Endometrial microvascular endothelial cells (primary cell): Measurements from ENCODE around the gene TAC4. TPM values are rescaled to one million over a fixed set of nuclear protein-coding genes. Genes with fewer than 3 reads are reported as not detected.

ENCODE experiments used
- in situ Hi-C: cut with HindIII; loops from 2 replicates; pipeline ENCODE4 v1.10.0; 2017; ENCODE audit warnings: low sequenced_read_pairs, low pct_unique_long_range_greater_than_20kb; ENCODE audit errors: inconsistent ontology term
- total RNA-seq: library from RNA; depleted of rRNA; stranded (reverse); fragments of >200 nt; gene quantifications from one replicate; pipeline ENCODE4 v1.2.3, GENCODE V29; 2015; ENCODE audit errors: inconsistent ontology term

TAC4 gene, protein sequence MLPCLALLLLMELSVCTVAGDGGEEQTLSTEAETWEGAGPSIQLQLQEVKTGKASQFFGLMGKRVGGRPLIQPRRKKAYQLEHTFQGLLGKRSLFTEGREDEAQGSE
- not detected for total RNA-seq

DNA sequence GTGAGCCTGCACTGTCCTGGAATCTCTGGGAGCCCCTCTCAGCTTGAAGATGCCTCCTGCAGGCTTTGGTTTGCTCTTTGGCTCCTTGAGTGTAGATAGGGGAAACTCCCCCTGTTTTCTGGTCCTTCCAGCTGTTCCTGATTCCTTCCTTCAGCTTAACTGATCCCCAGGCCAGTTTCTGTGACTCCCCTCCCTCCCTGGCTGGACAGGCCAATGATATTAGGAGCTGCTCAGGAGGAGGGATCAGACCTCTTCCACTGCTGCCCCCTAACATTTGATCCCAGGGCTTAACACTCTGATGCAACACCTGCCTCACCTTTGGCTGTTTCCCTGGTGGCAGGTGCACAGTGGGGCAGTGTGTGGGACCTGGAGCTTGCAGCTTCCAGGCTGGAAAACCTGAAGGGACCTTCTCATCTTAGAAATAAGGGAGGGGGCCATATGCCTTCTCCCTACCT, at the start of gene TAC4:
Gene TAC4, minus strand, starts transcription at position 51 of the 455 bp plus-strand sequence. CDS start 52 bp downstream, outside the sequence.
- in situ Hi-C loops = no loop called here

DNA sequence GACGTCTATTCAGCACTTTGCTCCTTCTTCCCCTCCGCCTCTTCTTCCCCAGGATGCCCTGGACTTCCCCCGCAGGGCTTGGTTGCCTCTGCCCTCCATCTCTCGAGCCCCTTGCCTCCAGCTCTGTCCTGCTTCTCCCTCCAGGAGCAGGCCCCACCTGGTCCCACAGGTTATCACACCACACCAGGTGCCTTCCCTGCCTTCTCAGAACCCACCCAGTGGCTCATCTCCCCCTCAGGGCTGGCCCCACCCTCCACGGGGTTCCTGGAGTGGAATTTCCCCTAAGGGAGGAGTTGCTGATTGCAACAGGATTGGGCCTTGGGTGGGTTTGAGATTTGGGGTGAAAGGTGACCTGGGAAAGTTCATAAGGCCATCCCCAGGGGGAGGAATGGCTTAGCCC, 49.0 kb upstream of the TAC4 start:
- in situ Hi-C loops = no loop called here

DNA sequence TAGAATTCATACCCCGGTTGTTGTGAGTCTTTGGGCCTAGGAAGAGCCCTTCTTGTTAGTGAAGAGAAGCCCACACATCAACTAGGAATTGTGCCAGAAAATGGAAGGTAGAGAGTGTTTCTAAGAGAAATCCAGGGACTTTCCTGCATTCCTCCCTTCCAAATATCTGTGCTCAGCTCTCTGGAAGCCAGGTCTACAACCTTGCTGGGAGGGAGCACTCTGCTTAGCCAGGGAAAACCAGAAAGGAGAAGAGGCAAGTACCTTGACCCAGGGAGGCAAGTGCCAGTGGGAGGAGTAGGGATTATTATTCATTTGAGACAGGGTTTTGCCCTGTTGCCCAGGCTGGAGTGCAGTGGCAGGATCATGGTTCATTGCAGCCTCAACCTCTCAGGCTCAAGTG, 48.4 kb upstream of the TAC4 start:
- in situ Hi-C loops = no loop called here

DNA sequence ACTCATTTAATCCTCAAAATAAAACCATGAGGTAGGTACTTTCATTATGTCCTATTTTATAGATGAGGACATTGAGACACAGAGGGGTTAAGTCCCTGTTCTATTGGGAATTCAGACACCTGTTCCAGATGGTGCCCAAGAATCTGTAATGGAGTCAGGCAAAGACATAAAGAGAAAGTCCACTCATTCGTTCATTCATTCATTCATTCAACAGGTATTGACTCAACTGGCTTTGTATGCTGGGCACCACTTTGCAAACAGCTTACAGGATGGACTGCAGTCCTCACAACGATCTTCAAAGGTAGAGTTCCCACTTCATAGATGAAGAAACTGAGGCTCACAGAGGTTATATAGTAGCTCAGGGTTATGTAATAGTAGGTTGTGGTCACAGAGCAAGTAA, 47.9 kb upstream of the TAC4 start:
- in situ Hi-C loops = no loop called here

DNA sequence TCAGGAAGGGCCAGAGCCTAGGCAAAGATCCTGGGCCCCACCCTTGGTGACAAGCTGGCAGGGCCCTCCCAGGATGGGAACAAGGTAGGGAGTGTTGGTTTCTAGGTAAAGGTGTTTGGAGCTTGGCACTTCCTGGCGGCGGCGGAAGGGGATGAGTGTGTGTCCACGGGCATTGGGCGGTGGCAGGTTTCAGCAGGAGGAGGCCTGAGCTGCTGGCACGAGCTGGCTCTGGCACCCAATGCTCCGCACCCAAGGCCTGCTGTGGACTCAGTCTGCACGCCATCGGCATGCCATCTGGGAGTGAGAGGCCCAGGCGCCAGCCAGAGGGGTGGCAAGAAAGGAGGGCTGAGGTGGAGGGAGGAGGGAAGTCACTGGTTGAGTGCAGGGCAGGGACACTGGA, 46.9 kb upstream of the TAC4 start:
- in situ Hi-C loops = no loop called here

DNA sequence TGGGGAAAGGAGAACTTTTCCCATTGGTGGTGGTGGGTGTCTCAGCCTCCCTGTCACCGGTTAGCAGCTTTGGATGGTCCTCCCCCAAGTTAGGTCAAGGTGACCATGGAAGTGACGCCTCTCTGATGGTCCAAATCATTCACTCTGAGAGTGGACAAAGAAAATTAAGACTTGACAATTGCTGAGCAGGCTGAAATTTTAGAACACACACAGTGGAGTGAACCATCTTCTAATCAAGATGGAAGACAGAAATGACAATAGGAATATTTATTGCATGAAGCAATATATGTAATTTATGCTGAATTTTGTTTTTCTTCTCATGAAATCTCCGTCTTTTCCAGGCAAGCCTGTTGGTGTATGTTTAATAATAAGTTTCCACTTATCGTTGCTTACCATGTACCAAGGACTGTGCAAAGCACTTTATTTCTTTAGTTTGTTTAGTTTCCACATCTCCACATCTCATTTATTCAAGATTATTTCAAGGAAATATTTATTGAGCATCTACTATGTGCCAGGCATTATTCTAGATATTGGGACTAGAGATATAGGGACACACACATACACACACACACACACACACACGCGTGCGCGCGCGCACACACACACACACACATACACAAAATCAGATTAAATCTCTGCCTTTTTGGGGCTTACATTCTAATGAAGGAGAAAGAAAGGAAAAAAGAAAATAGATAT, 44.0 kb upstream of the TAC4 start:
- in situ Hi-C loops = no loop called here

DNA sequence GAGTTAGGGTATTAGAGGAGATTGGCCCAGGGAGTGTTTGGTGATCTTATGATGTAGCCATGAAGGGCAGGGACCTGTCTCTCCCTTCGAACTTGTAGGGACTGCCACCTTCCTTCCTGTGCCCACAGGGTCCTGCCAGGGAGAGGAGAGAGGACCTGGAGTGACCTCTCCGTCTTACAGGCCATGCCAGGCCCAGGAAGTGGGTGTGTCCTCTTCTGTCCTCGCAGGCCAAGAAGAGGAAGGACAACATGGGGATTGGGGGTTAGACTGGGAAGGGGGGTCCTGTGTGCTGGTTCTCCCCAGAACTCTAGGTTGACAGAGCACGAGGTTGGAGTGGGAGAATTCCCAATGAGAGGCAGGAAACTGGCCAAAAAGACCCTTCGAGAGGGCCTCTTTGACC, 43.4 kb upstream of the TAC4 start:
- in situ Hi-C loops = no loop called here

DNA sequence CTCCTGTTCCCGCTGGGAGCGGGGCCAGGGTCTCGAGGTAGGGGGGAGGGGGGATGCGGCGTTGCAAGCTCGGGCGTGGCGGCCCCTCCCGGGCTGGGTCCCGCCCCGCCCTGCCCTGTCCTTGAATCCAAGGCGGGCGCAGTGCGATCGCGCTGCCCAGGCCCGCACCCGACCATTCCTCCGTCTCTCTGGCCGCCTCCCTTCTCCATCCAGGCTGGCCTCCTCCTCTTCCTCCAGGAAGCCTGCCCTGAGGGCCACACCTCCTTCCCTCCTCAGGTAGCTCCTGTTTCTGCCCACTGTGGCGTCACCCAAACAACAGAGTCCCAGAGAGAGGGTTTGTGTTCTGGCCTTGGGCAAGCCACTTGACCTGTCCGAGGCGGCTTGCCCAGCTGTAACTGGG, 43.0 kb upstream of the TAC4 start:
- in situ Hi-C loops = no loop called here

DNA sequence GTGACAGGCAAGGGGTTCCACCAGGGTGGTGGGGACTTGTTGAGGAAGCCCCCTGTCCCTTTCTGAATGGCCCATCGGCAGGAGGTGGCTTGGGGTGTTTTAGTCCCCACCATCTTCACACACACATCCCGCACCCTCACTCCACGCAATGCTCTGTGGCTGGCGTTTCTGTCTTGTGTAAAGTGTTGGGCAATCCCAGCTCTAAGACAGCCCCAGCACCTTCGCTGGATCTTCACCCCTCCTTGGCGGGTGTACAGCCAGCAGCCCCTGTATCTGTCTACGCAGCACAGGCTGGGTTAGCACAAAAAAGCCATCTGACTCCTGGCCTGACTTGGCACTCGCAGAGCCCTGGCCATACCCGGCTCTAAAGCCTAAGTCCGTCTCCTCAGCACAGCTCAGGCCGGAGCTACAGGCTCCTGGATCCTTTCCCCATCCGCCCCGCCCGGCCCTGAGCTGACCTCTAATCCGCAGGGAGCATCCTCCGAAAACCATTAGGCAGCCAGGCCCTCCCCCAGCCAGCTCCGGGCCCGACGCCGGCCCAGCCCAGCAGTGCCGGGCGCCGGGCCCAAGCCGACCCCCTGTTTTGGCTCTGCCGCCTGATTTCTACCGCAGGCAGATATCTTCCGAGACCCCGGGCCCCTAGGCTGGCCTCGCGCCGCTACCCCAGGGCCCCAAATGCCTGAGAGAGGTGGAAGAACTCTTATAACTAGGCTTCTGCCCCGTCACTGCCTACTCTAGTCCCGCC, 42.4 kb upstream of the TAC4 start:
- in situ Hi-C loops = no loop called here

DNA sequence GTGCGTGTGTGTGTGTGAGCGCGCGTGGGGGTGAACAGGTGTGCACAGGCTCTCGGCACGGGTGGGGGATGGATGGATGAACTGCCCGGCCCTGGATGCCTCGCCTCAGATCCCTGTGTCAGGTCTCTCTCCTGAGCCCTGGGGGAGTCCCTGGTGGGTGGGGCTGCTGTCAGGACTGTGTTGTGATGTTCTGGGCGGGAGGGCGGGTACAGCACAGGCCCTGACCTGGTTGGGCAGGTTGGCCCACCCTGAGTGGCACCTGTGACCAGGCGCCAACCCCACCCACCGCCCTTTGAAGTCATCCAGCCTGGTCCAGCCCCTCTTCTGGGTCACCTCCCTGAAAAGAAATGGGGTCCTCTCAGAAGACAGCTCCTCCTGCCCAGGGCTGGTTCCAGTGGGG, 41.6 kb upstream of the TAC4 start:
- in situ Hi-C loops = loop anchor here (10.0 kb wide), 1 partner anchor 85 kb away; no protein-coding TSS in a partner anchor

DNA sequence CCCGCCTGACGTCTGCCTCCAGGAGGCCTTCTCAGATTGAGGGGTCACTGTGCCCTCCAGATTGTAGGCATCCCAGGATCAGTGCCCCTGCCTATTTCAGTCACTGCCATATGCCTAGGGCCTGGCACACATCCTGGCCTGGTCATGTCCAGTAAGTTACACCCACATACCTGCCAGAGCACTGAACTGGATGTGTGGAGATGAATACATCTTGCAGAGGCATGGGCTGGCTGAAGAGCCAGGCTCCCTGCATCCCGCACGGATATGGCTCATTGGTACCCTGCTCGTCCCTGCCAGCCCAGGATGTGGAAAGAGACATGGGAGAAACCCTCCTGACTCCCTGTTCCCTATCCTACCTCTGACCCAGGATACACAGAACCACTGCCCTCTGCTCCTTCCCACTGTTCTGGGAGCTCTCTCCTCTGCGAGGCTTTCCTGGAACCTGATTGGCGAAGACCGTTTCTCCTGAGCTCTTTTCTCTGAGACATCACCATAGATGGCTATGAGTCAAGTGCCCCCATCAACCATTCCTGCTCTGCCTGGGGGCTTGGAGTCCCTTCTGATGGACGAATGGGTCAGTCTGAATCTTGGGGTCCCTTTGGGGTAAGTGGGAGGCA, 40.0 kb upstream of the TAC4 start:
- in situ Hi-C loops = loop anchor here (10.0 kb wide), 1 partner anchor 87 kb away; no protein-coding TSS in a partner anchor

DNA sequence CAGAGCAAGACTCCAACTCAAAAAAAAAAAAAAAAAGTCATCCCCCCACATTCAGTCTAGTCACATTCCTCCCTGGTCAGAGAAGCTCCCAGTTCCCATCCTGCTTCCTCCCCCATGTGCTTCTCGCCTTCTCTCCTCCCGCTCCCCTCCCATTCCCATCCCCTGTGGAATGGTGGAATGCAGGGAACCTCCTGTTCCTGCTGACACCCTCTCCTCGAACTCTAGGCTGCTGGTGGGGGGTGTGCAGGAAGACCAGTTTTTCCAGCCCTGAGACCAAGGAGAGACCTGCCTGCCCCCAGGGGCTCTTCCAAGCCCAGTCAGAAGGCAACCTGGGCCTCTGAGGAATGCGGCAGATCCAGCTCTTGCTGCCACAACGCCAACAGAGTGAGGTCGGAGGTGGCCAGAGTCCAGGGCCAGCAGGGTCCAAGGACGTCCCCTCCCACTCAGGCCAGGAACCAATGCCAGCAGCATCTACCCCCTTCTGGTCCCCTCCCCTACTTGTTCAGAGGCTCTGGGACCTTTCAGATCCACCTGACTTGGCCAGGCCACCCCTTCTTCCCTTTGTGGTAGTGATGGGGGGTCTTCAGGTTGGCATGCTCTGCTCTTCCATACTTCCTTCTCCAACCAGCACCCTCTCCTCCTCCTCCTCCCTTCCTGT, 39.3 kb upstream of the TAC4 start:
- in situ Hi-C loops = loop anchor here (10.0 kb wide), 1 partner anchor 88 kb away; no protein-coding TSS in a partner anchor

DNA sequence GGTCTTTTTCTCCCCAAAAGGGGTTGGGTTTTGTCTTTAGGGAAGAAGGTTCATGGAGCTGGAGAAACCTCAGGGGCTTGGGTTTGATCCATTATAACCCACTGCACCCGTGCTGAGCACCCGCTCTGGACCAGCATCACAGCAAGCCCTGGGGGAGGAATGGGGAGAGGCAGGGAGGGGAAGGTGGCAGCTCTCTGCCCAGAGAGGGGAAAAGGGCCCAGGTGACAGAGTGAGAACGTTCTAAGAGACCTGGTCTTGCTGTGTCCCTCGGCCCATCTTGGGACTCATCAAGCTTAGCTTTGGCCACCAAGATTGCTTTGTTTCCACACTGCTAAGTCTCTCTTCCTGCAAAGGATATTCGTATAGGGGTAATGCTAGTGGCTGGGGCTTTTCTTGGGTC, 38.2 kb upstream of the TAC4 start:
- in situ Hi-C loops = loop anchor here (10.0 kb wide), 1 partner anchor 89 kb away; no protein-coding TSS in a partner anchor

DNA sequence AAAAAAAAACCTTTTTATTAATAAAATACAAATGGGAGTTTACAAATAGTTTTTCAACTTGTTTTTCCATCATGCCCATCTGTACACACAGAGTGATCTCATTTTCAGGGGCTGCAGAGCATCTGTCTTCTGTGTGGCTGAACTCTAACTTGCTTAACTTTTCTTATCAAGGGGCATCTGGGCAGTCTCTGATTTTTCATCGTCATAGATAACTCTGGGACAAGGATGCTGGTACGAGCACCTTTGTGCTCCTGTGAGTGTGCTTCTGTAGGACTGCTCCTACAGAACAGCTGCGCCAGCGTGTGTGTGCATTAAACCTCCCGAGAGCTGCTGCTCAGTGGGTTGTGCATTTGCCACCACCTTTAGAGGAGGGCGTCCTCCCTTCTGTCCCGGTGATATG, 34.6 kb upstream of the TAC4 start:
- in situ Hi-C loops = loop anchor here (10.0 kb wide), 1 partner anchor 92 kb away; no protein-coding TSS in a partner anchor

DNA sequence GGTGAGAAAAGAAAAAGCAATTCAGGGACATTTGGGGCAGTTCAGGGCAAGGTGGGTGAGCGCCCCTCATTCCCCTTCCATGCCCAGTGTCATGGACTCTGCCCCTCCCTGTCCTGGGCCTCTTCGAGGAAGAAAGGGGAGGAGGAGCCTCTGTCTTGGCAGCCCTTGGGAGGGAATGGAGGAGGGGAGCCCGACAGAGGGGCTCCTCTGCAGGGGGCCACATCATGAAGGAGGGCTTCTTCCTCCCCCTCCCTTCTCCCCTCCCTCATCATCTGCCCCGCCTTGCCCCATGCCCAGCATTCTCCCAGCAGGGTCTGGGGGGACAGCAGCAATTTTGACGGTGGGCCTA, 33.2 kb upstream of the TAC4 start:
- in situ Hi-C loops = loop anchor here (10.0 kb wide), 1 partner anchor 94 kb away; no protein-coding TSS in a partner anchor

DNA sequence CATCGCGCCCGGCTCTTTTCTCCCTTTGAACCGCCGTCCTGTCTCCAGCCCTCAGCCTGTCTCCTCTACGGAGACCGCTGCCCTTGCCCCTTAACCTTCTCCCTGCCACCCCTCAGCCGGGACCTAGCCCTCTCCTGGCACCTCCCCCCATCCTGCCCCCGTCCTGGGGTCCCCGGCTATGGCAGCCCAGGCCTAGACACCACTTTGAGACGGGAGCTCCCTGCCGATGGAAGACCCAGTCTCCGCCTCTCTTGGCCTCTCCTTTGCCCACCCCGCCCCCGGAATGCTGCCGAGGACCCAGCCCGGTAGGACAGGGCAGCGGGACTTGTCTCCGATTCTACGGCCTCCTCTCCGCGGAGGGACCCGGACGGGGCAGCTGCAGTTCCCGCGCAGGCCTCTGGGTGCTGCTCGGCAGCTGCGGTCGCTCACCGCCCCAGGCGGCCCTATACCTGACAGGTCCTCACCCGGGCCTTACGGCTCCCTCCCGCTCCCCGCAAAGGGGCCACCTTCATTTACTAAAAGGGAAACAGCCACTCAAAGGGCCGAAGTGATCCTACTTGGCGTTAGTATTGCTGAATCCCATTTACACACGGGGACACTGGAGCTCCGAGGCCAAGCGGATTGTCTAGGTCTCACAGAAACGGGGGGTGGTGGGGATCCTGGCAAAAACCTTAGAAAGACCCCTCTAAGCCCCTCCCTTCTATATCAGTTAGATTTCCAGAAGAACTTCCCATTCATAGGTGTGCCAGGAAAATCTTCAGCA, 32.6 kb upstream of the TAC4 start:
- in situ Hi-C loops = loop anchor here (10.0 kb wide), 1 partner anchor 94 kb away; no protein-coding TSS in a partner anchor

DNA sequence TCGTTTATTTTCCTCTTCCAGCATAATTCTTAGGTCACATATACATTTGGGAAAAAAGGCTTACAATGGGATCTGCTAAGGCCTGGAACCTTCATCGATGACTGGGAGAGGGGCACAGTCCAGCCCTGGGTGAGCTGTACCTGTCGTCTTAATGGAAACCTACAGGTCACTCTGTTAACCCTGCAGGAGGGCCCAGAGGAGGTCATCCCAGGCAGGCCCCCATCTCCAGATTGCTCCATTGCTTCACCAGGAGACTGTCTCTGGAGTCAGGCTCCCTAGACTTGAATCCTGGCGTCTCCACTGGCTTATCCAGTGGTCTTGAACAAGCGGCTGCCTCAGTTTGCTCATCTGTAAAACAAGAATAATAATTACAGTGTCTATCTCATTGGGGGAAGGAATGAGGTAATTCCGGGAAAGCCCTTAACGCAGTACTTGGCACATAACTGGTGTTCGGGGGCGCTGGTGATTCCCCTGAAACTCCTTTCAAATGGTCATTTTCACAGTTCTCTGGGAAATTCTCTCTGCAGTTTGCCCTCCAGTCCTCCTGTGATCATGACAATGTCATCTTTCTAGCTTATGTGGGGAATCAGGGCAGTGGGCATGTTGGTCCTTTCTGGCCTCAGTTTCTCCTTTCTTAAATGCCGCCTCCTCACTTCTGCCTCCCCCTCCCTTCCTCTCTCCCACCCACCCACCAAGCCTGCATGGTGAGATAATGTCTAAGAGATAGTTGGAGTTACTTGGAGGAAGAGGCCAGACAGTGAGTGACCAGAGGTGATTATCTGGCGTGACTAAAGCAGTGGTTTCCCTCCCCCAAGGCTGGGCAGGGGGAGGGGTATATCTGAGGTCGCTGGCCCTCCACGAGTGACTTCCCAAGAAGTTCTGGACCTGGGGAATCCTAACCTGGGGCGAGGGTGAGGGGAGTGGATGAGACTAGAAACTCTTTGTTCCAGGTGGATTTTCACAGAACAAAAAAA, 31.3 kb upstream of the TAC4 start:
- in situ Hi-C loops = no loop called here
